ENCODE data around the gene LCN6.

LCN6 gene

GRCh38 chr9:136784997-136785361, 36.7 kb upstream of the LCN6 start:
- Histone ChIP-seq H3K27me3 (ENCODE audit: insufficient read depth, low read length, poor library complexity, severe bottlenecking) (no peaks in the 10 kb centered on the region), H3K4me3 (ENCODE audit: low read length, poor library complexity, severe bottlenecking) (no peak overlapping the region), H4K20me1 (ENCODE audit: insufficient read depth, low read length, poor library complexity, severe bottlenecking) (no peaks in the 10 kb centered on the region), H3K9ac (ENCODE audit: low read depth, low read length, poor library complexity, severe bottlenecking) (no peak overlapping the region), H3K9me3 (ENCODE audit: insufficient read depth, low read depth, low read length) (no peaks in the 10 kb centered on the region), H3F3A (ENCODE audit: low read depth) (no peaks in the 10 kb centered on the region), H3K4me1 (ENCODE audit: insufficient read depth, low read length, poor library complexity, severe bottlenecking) (peaks cover 7% of the 10 kb centered on the region), H3K9me2 (replicated peaks; ENCODE audit: low read depth, low read length) (no peaks in the 10 kb centered on the region), H3K79me2 (ENCODE audit: insufficient read depth, low read length) (no peaks in the 10 kb centered on the region), H3K36me3 (ENCODE audit: insufficient read depth, low read length) (no peaks in the 10 kb centered on the region), H3K4me2 (ENCODE audit: low read depth, low read length, poor library complexity, severe bottlenecking) (no peak overlapping the region), H2AFZ (ENCODE audit: low read length) (no peak overlapping the region)
- TF ChIP-seq, protein P1, sequence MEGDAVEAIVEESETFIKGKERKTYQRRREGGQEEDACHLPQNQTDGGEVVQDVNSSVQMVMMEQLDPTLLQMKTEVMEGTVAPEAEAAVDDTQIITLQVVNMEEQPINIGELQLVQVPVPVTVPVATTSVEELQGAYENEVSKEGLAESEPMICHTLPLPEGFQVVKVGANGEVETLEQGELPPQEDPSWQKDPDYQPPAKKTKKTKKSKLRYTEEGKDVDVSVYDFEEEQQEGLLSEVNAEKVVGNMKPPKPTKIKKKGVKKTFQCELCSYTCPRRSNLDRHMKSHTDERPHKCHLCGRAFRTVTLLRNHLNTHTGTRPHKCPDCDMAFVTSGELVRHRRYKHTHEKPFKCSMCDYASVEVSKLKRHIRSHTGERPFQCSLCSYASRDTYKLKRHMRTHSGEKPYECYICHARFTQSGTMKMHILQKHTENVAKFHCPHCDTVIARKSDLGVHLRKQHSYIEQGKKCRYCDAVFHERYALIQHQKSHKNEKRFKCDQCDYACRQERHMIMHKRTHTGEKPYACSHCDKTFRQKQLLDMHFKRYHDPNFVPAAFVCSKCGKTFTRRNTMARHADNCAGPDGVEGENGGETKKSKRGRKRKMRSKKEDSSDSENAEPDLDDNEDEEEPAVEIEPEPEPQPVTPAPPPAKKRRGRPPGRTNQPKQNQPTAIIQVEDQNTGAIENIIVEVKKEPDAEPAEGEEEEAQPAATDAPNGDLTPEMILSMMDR (conservative IDR thresholded peaks at IDR 0.05; ENCODE audit: low read length) = no peak
- TF ChIP-seq EZH2phosphoT487 (IDR thresholded peaks at IDR 0.05; ENCODE audit: borderline replicate concordance) = no peak

- no peaks in the 10 kb centered on the region for H3K36me3 ChIP-seq (ENCODE audit: insufficient read depth, low read length)
These were observed 36.1 kb upstream of the LCN6 start for GRCh38 chr9:136784249-136784996.

GRCh38 chr9:136782452-136782851, 34.1 kb upstream of the LCN6 start:
- Histone ChIP-seq H4K20me1 (ENCODE audit: insufficient read depth, low read length, poor library complexity, severe bottlenecking) (no peaks in the 10 kb centered on the region), H3K9me3 (ENCODE audit: insufficient read depth, low read depth, low read length) (no peaks in the 10 kb centered on the region), H3K27me3 (ENCODE audit: insufficient read depth, low read length, poor library complexity, severe bottlenecking) (no peaks in the 10 kb centered on the region), H3K9ac (ENCODE audit: low read depth, low read length, poor library complexity, severe bottlenecking) (no peak overlapping the region), H3K79me2 (ENCODE audit: insufficient read depth, low read length) (no peaks in the 10 kb centered on the region), H3K36me3 (ENCODE audit: insufficient read depth, low read length) (no peaks in the 10 kb centered on the region), H2AFZ (ENCODE audit: low read length) (no peak overlapping the region), H3K4me3 (ENCODE audit: low read length, poor library complexity, severe bottlenecking) (no peak overlapping the region), H3K4me2 (ENCODE audit: low read depth, low read length, poor library complexity, severe bottlenecking) (no peak overlapping the region), H3K9me2 (replicated peaks; ENCODE audit: low read depth, low read length) (no peaks in the 10 kb centered on the region), H3K4me1 (ENCODE audit: insufficient read depth, low read length, poor library complexity, severe bottlenecking) (no peaks in the 10 kb centered on the region), H3F3A (ENCODE audit: low read depth) (no peaks in the 10 kb centered on the region)
- no peak for TF ChIP-seq EZH2phosphoT487 (IDR thresholded peaks at IDR 0.05; ENCODE audit: borderline replicate concordance)
- TF ChIP-seq, protein P1 (conservative IDR thresholded peaks at IDR 0.05; ENCODE audit: low read length) = no peak

More at GRCh38 chr9:136784249-136784996, 36.1 kb upstream of the LCN6 start:
- H3K9me3 ChIP-seq (ENCODE audit: insufficient read depth, low read depth, low read length) = no peaks in the 10 kb centered on the region
- H3K79me2 ChIP-seq (ENCODE audit: insufficient read depth, low read length) = no peaks in the 10 kb centered on the region
- TF ChIP-seq, protein P1 (conservative IDR thresholded peaks at IDR 0.05; ENCODE audit: low read length) = peak; percentile 56
- TF ChIP-seq EZH2phosphoT487 (IDR thresholded peaks at IDR 0.05; ENCODE audit: borderline replicate concordance) = no peak
- H3K4me3 ChIP-seq (ENCODE audit: low read length, poor library complexity, severe bottlenecking) = no peak overlapping the region
- H3K9ac ChIP-seq (ENCODE audit: low read depth, low read length, poor library complexity, severe bottlenecking) = no peak overlapping the region
- H4K20me1 ChIP-seq (ENCODE audit: insufficient read depth, low read length, poor library complexity, severe bottlenecking) = no peaks in the 10 kb centered on the region
- H3F3A ChIP-seq (ENCODE audit: low read depth) = no peaks in the 10 kb centered on the region
- H3K4me1 ChIP-seq (ENCODE audit: insufficient read depth, low read length, poor library complexity, severe bottlenecking) = peaks cover 7% of the 10 kb centered on the region
- H3K4me2 ChIP-seq (ENCODE audit: low read depth, low read length, poor library complexity, severe bottlenecking) = no peak overlapping the region
- no peak overlapping the region for H2AFZ ChIP-seq (ENCODE audit: low read length)
- H3K27me3 ChIP-seq (ENCODE audit: insufficient read depth, low read length, poor library complexity, severe bottlenecking) = no peaks in the 10 kb centered on the region
- no peaks in the 10 kb centered on the region for H3K9me2 ChIP-seq (replicated peaks; ENCODE audit: low read depth, low read length)

Measured in Loucy (cell line).